ENCODE data around the gene PACRG. TPM values are rescaled to one million over a fixed set of nuclear protein-coding genes. Genes with fewer than 3 reads are reported as not detected.

Gene PACRG
- total RNA-seq, 1 donor from 2014 or later, result 10.5 TPM

GRCh38 chr6:162863821-162864220 lies 136.0 kb downstream of the PACRG start:
- intact Hi-C loops (cut with micrococcal nuclease), result no loop called here

GRCh38 chr6:162864911-162865310 lies 137.1 kb downstream of the PACRG start:
- intact Hi-C loops (cut with micrococcal nuclease), result no loop called here

More at GRCh38 chr6:162863821-162864220, 136.0 kb downstream of the PACRG start:
- H3K36me3 ChIP-seq, result no peaks in the 10 kb centered on the region
- no peaks in the 10 kb centered on the region for H3K27me3 ChIP-seq (ENCODE audit: low read depth)
- no peak overlapping the region for H3K4me3 ChIP-seq
- H3K9me3 ChIP-seq (replicated peaks), result no peaks in the 10 kb centered on the region
- TF ChIP-seq CTCF (IDR thresholded peaks at IDR 0.05; ENCODE audit: borderline replicate concordance), result no peak
- DNase-seq, result no peak
- H3K27ac ChIP-seq (replicated peaks), result no peak overlapping the region
- no peaks in the 10 kb centered on the region for H3K4me1 ChIP-seq

GRCh38 chr6:162866656-162867055 lies 138.9 kb downstream of the PACRG start:
- intact Hi-C loops (cut with micrococcal nuclease), result no loop called here
- DNase-seq, result no peak
- H3K4me1 ChIP-seq, result no peaks in the 10 kb centered on the region
- no peaks in the 10 kb centered on the region for H3K36me3 ChIP-seq
- H3K9me3 ChIP-seq (replicated peaks), result no peaks in the 10 kb centered on the region
- no peak for TF ChIP-seq CTCF (IDR thresholded peaks at IDR 0.05; ENCODE audit: borderline replicate concordance)
- no peak overlapping the region for H3K27ac ChIP-seq (replicated peaks)
- no peaks in the 10 kb centered on the region for H3K27me3 ChIP-seq (ENCODE audit: low read depth)
- H3K4me3 ChIP-seq, result no peak overlapping the region

More at GRCh38 chr6:162864911-162865310, 137.1 kb downstream of the PACRG start:
- no peak for DNase-seq
- Histone ChIP-seq H3K4me3 (no peak overlapping the region), H3K4me1 (no peaks in the 10 kb centered on the region), H3K9me3 (replicated peaks) (no peaks in the 10 kb centered on the region), H3K27me3 (ENCODE audit: low read depth) (no peaks in the 10 kb centered on the region), H3K27ac (replicated peaks) (no peak overlapping the region), H3K36me3 (no peaks in the 10 kb centered on the region)
- no peak for TF ChIP-seq CTCF (IDR thresholded peaks at IDR 0.05; ENCODE audit: borderline replicate concordance)

GRCh38 chr6:162868397-162868796 lies 140.6 kb downstream of the PACRG start:
- H3K4me1 ChIP-seq, result no peaks in the 10 kb centered on the region
- intact Hi-C loops (cut with micrococcal nuclease), result no loop called here
- no peak overlapping the region for H3K27ac ChIP-seq (replicated peaks)
- H3K9me3 ChIP-seq (replicated peaks), result no peaks in the 10 kb centered on the region
- H3K36me3 ChIP-seq, result no peaks in the 10 kb centered on the region
- DNase-seq, result no peak
- no peaks in the 10 kb centered on the region for H3K27me3 ChIP-seq (ENCODE audit: low read depth)
- TF ChIP-seq CTCF (IDR thresholded peaks at IDR 0.05; ENCODE audit: borderline replicate concordance), result no peak
- no peak overlapping the region for H3K4me3 ChIP-seq

- H3K9me3 ChIP-seq (replicated peaks), result peaks cover 2% of the 10 kb centered on the region
- no peak overlapping the region for H3K4me3 ChIP-seq
- H3K36me3 ChIP-seq, result no peaks in the 10 kb centered on the region
- intact Hi-C loops (cut with micrococcal nuclease), result no loop called here
- H3K4me1 ChIP-seq, result no peaks in the 10 kb centered on the region
- H3K27me3 ChIP-seq (ENCODE audit: low read depth), result no peaks in the 10 kb centered on the region
- no peak for TF ChIP-seq CTCF (IDR thresholded peaks at IDR 0.05; ENCODE audit: borderline replicate concordance)
- DNase-seq, result no peak
- H3K27ac ChIP-seq (replicated peaks), result no peak overlapping the region
Measured at GRCh38 chr6:162871966-162872365, 144.2 kb downstream of the PACRG start.

GRCh38 chr6:162873537-162873936 lies 145.8 kb downstream of the PACRG start:
- Histone ChIP-seq H3K27ac (replicated peaks) (no peak overlapping the region), H3K36me3 (no peaks in the 10 kb centered on the region), H3K4me3 (no peak overlapping the region), H3K9me3 (replicated peaks) (peaks cover 4% of the 10 kb centered on the region), H3K4me1 (no peaks in the 10 kb centered on the region), H3K27me3 (ENCODE audit: low read depth) (no peaks in the 10 kb centered on the region)
- TF ChIP-seq CTCF (IDR thresholded peaks at IDR 0.05; ENCODE audit: borderline replicate concordance), result no peak
- DNase-seq, result no peak
- intact Hi-C loops (cut with micrococcal nuclease), result no loop called here
